Type B pancreatic cell (in vitro differentiated cells): ENCODE measurements around the gene TAAR6. TPM values are rescaled to one million over a fixed set of nuclear protein-coding genes. Genes with fewer than 3 reads are reported as not detected.
A peak's percentile ranks its signal among the peaks of the same experiment; 100 is the strongest.

Source experiments
- DNase-seq: peaks from one replicate; pipeline ENCODE4 v3.0.0; 2021; ENCODE audit warnings: mixed read lengths; ENCODE audit not compliant: unreplicated experiment; ENCODE audit errors: extremely low spot score
- H3K27ac Mint-ChIP-seq: 2 replicates; pipeline ENCODE4 v1.8.0; 2021; ENCODE audit warnings: mild to moderate bottlenecking, mixed read lengths
- H3K27me3 Mint-ChIP-seq: 2 replicates; pipeline ENCODE4 v1.8.0; 2021; ENCODE audit warnings: mixed read lengths
- H3K36me3 Mint-ChIP-seq: 2 replicates; pipeline ENCODE4 v1.8.0; 2021; ENCODE audit warnings: mixed read lengths
- H3K4me1 Mint-ChIP-seq: one replicate; pipeline ENCODE4 v1.8.0; 2021; ENCODE audit warnings: mixed read lengths; ENCODE audit not compliant: unreplicated experiment
- H3K4me3 Mint-ChIP-seq: 2 replicates; pipeline ENCODE4 v1.8.0; 2021; ENCODE audit warnings: mild to moderate bottlenecking, mixed read lengths
- H3K9me3 Mint-ChIP-seq: 2 replicates; pipeline ENCODE4 v1.8.0; 2021; ENCODE audit warnings: mixed read lengths
- CTCF ChIP-seq: fragments of 200-600 bp; sonication (generic); conservative IDR thresholded peaks from 2 replicates; pipeline ENCODE4 v1.5.0; 2021; ENCODE audit warnings: antibody characterized with exemption, mild to moderate bottlenecking
- total RNA-seq: library from RNA; stranded (reverse); gene quantifications from 2 replicates; pipeline ENCODE4 v1.2.1, GENCODE V29; 2021; ENCODE audit warnings: low replicate concordance

Gene TAAR6
- total RNA-seq, 1 donor from 2014 or later = not detected

- Mint-ChIP-seq H3K4me1 (no peaks in the 10 kb centered on the region), H3K27me3 (no peaks in the 10 kb centered on the region), H3K36me3 (no peaks in the 10 kb centered on the region), H3K9me3 (no peaks in the 10 kb centered on the region), H3K27ac (no peak overlapping the region), H3K4me3 (no peak overlapping the region)
- TF ChIP-seq CTCF = no peak
- no peak for DNase-seq
These were observed 37.6 kb downstream of the TAAR6 start for GRCh38 chr6:132607544-132608233.

GRCh38 chr6:132611616-132612015 lies 41.5 kb downstream of the TAAR6 start:
- Mint-ChIP-seq H3K4me3 (no peak overlapping the region), H3K36me3 (no peaks in the 10 kb centered on the region), H3K9me3 (no peaks in the 10 kb centered on the region), H3K27ac (no peak overlapping the region), H3K27me3 (no peaks in the 10 kb centered on the region), H3K4me1 (no peaks in the 10 kb centered on the region)
- no peak for TF ChIP-seq CTCF
- DNase-seq = no peak

GRCh38 chr6:132612449-132613108 lies 42.5 kb downstream of the TAAR6 start:
- no peak for DNase-seq
- Mint-ChIP-seq H3K36me3 (no peaks in the 10 kb centered on the region), H3K4me1 (no peaks in the 10 kb centered on the region), H3K4me3 (peak overlapping the region; percentile 46), H3K27ac (peak overlapping the region; percentile 34), H3K27me3 (no peaks in the 10 kb centered on the region), H3K9me3 (no peaks in the 10 kb centered on the region)
- no peak for TF ChIP-seq CTCF

- H3K4me3 Mint-ChIP-seq = no peak overlapping the region
- no peaks in the 10 kb centered on the region for H3K27me3 Mint-ChIP-seq
- no peaks in the 10 kb centered on the region for H3K9me3 Mint-ChIP-seq
- no peak for TF ChIP-seq CTCF
- H3K27ac Mint-ChIP-seq = no peak overlapping the region
- no peak for DNase-seq
- H3K36me3 Mint-ChIP-seq = no peaks in the 10 kb centered on the region
- no peaks in the 10 kb centered on the region for H3K4me1 Mint-ChIP-seq
These were observed 44.4 kb downstream of the TAAR6 start for GRCh38 chr6:132614554-132614953.

- Mint-ChIP-seq H3K27me3 (no peaks in the 10 kb centered on the region), H3K27ac (no peak overlapping the region), H3K36me3 (no peaks in the 10 kb centered on the region), H3K4me3 (no peak overlapping the region), H3K9me3 (no peaks in the 10 kb centered on the region), H3K4me1 (no peaks in the 10 kb centered on the region)
- TF ChIP-seq CTCF = no peak
- DNase-seq = no peak
These were observed 46.6 kb downstream of the TAAR6 start for GRCh38 chr6:132616677-132617076.

Other genes starting within 250 kb of the TAAR6 start
- gene MOXD1, start 168.8 kb upstream of the TAAR6 start, total RNA-seq = 3.7 and 22.0 TPM in 2 replicates
- 36.6 and 50.2 TPM in 2 replicates for gene STX7, start 57.2 kb upstream of the TAAR6 start, total RNA-seq
- gene TAAR9, start 32.0 kb upstream of the TAAR6 start, total RNA-seq = not detected in 2 replicates
- not detected in 2 replicates for gene TAAR8, start 17.6 kb upstream of the TAAR6 start, total RNA-seq
- not detected in 2 replicates for gene TAAR5, start 19.4 kb downstream of the TAAR6 start, total RNA-seq
- not detected in 2 replicates for gene TAAR2, start 54.0 kb downstream of the TAAR6 start, total RNA-seq
- not detected in 2 replicates for gene TAAR1, start 88.9 kb downstream of the TAAR6 start, total RNA-seq
- gene VNN1, start 143.7 kb downstream of the TAAR6 start, total RNA-seq = 1.1 and 1.3 TPM in 2 replicates
- 0.36 and 0.39 TPM in 2 replicates for gene VNN2, start 187.6 kb downstream of the TAAR6 start, total RNA-seq
- 17.6 and 19.3 TPM in 2 replicates for gene SLC18B1, start 228.3 kb downstream of the TAAR6 start, total RNA-seq
- gene RPS12, start 244.2 kb downstream of the TAAR6 start, total RNA-seq = 1,352 and 1,365 TPM in 2 replicates